Psoas muscle (tissue), 8 donors: ENCODE measurements around the gene PLSCR1. TPM values are rescaled to one million over a fixed set of nuclear protein-coding genes. Genes with fewer than 3 reads are reported as not detected.
A peak's percentile ranks its signal among the peaks of the same experiment; 100 is the strongest.

Experiments used
- ATAC-seq, 4 donors: fragments of 200-7000 bp; cut with Tn5 transposase; one replicate each; pipeline ENCODE4 v1.9.1; 2020; ENCODE audit warnings: moderate library complexity in 3 of 4, mild to moderate bottlenecking in 2 of 4
- DNase-seq, 2 donors: peaks; one replicate each; pipeline ENCODE4 v3.0.0-alpha.2; 2020
- H3K27ac ChIP-seq: fragments of 200-600 bp; one replicate; pipeline ENCODE4 v1.8.0; 2022
- H3K27me3 ChIP-seq, 3 donors: fragments of 200-600 bp in 1 of 3; one replicate each; pipeline versions ENCODE4 v1.6.1 to v1.8.0; 2013 to 2022; ENCODE audit warnings: low read length in 2 of 3, mild to moderate bottlenecking in 2 of 3, moderate library complexity in 1 of 3; ENCODE audit not compliant: insufficient read depth in 3 of 3
- H3K36me3 ChIP-seq, 2 donors: fragments of 200-600 bp in 1 of 2; one replicate each; pipeline versions ENCODE4 v1.6.1 to v1.8.0; 2013 to 2022; ENCODE audit warnings: low read depth in 1 of 2, mild to moderate bottlenecking in 1 of 2, moderate library complexity in 1 of 2; ENCODE audit not compliant: insufficient read depth in 1 of 2
- H3K4me1 ChIP-seq: fragments of 200-600 bp; one replicate; pipeline ENCODE4 v1.8.0; 2022
- H3K4me3 ChIP-seq: fragments of 200-600 bp; one replicate; pipeline ENCODE4 v1.8.0; 2022; ENCODE audit warnings: mild to moderate bottlenecking
- H3K9me3 ChIP-seq: fragments of 200-600 bp; one replicate; pipeline ENCODE4 v1.8.0; 2022
- CTCF ChIP-seq: fragments of 200-600 bp; IDR thresholded peaks from one replicate; pipeline ENCODE4 v1.8.0; 2022; ENCODE audit warnings: antibody characterized with exemption
- WGBS, 3 donors: extraction: QIAGEN DNeasy Blood & Tissue Kit; methylation state at CpG; one replicate each; pipeline versions ENCODE4 v1.1.6 to v1.1.7; 2013; 5-methylcytosine and 5-hydroxymethylcytosine counted together
- intact Hi-C, 2 donors: fragments of 100-400 bp; cut with DNase I; formaldehyde crosslinking; loops; one replicate each; pipeline versions ENCODE4 v1.11.0 to v1.14.2; 2022
- polyA plus RNA-seq, 3 donors: library from polyadenylated mRNA; stranded (reverse); fragments of 200-250 nt; gene quantifications; one replicate each; pipeline ENCODE4 v1.2.3, GENCODE V29; 2013
- total RNA-seq, 4 donors: library from RNA; stranded (reverse); fragmentation: NEBNext Ultra II Directional in 2 of 4; extraction: Animal tissue kit (Norgen Biotek cat#: 25700) in 2 of 4; gene quantifications; one replicate each; pipeline versions ENCODE4 v1.2.1 to v1.2.4, GENCODE V29; 2021 to 2023
- donor health status: healthy with polysubstance abuse.
- donor health status: DM: no; HTN: no; CAD: no; lungs with moderate emphysema.
- donor health status: Bipolar disorder and iron deficiency.
- donor health status: healthy.
- donor health status: DM: yes; HTN: yes; CAD: no.
- donor health status: DM: no; HTN: no; CAD: no.
- donor health status: DM: no; HTN: no; CAD: no.
- donor health status: DM: yes; HTN: yes; CAD: no.

Gene PLSCR1
- total and polyA plus RNA-seq, 7 donors = 7.1 to 31.0 (median 13.1) TPM

GRCh38 chr3:146470425-146470990 lies 73.9 kb downstream of the PLSCR1 start:
- no peak overlapping the region for H3K27ac ChIP-seq
- no peaks in the 10 kb centered on the region for H3K36me3 ChIP-seq
- TF ChIP-seq CTCF = no peak
- no peaks in the 10 kb centered on the region for H3K4me1 ChIP-seq
- H3K4me3 ChIP-seq = no peak overlapping the region
- 83 to 87% (median 84%) methylated on average over 9 of the region's 9 CpGs for WGBS, 3 donors
- DNase-seq = no peak
- intact Hi-C loops = no loop called here
- no peaks in the 10 kb centered on the region for H3K9me3 ChIP-seq
- ATAC-seq = no peak
- no peaks in the 10 kb centered on the region for H3K27me3 ChIP-seq

- Histone ChIP-seq H3K4me3 (peak within 1 kb of the TSS; percentile 71), H3K9me3 (no peaks in the 10 kb centered on the region), H3K36me3 (no peaks in the 10 kb centered on the region), H3K4me1 (no peaks in the 10 kb centered on the region), H3K27ac (no peak within 1 kb of the TSS), H3K27me3 (no peaks in the 10 kb centered on the region)
- TF ChIP-seq CTCF = no peak
- 10 to 11% (median 11%) methylated on average over 39 to 51 of the region's 51 CpGs for WGBS, 3 donors
- DNase-seq (peak; percentile 50 to 76), ATAC-seq (peak; percentile 53 to 79 (median 66))
- intact Hi-C loops = no loop called here
Observed at GRCh38 chr3:146469150-146470017, 75.0 kb downstream of the PLSCR1 start, which contains the start of gene PLSCR2. Gene PLSCR2 (minus strand): TSS chr3:146469561. CDS start chr3:146459904, 9,657 bp downstream.

GRCh38 chr3:146468671-146469149 lies 75.7 kb downstream of the PLSCR1 start:
- H3K27me3 ChIP-seq = no peaks in the 10 kb centered on the region
- DNase-seq (no peak), ATAC-seq (no peak)
- H3K9me3 ChIP-seq = no peaks in the 10 kb centered on the region
- H3K27ac ChIP-seq = no peak overlapping the region
- TF ChIP-seq CTCF = no peak
- H3K4me3 ChIP-seq = peak overlapping the region; percentile 71
- no peaks in the 10 kb centered on the region for H3K36me3 ChIP-seq
- no peaks in the 10 kb centered on the region for H3K4me1 ChIP-seq
- intact Hi-C loops = no loop called here
- 68 to 85% (median 76%) methylated on average over 10 of the region's 10 CpGs for WGBS, 3 donors

- Histone ChIP-seq H3K27me3 (no peaks in the 10 kb centered on the region), H3K4me1 (no peaks in the 10 kb centered on the region), H3K27ac (no peak overlapping the region), H3K36me3 (no peaks in the 10 kb centered on the region), H3K4me3 (no peak overlapping the region), H3K9me3 (no peaks in the 10 kb centered on the region)
- WGBS, 3 donors = 38 to 50% (median 40%) methylated on average over 4 of the region's 4 CpGs
- TF ChIP-seq CTCF = no peak
- DNase-seq = no peak
- no peak for ATAC-seq
- intact Hi-C loops = no loop called here
Observed at GRCh38 chr3:146468234-146468633, 76.2 kb downstream of the PLSCR1 start.
